ENCODE data around the gene PSEN1. TPM values are rescaled to one million over a fixed set of nuclear protein-coding genes. Genes with fewer than 3 reads are reported as not detected.

PSEN1 gene
- total RNA-seq, 1 donor: 79.6 TPM

DNA sequence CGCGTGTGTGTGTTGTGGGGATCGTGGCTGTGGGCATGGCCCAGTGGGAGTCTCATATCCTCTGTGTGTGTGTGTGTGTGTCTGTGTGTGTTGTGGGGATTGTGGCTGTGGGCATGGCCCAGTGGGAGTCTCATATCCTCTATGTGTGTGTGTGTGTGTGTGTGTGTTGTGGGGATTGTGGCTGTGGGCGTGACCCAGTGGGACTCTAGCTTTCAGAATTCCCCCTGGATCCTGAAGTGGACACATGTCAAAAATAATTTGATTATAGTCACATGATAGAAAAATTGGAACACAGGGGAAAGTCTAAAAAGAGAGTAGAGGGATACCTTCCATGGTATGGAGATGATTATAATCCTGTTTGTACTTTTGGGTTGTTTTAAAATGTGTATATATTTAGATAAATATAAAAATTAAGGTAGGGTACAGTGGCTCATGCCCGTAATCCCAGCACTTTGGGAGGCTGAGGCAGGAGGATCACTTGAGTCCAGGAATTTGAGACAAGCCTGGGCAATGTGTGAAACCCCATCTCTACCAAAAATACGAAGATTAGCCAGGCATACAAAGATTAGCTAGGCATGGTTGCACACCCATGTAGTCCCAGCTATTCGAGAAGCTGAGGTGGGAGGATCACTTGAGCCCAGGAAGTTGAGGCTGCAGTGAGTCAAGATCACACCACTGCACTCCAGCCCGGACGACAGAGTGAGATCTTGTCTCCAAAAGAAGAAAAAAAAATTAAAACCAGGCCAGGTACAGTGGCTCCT lies 112.0 kb downstream of the PSEN1 start:
- no peaks in the 10 kb centered on the region for H3K36me3 ChIP-seq (ENCODE audit: insufficient read depth, low read length)
- H3K9me3 ChIP-seq (ENCODE audit: low read depth, low read length): no peaks in the 10 kb centered on the region
- peak overlapping the region; percentile 47 for H2AFZ ChIP-seq (ENCODE audit: low read length)
- no peak overlapping the region for H3K4me3 ChIP-seq (ENCODE audit: insufficient read depth, low read length)
- no peak for TF ChIP-seq CTCF (IDR thresholded peaks at IDR 0.05; ENCODE audit: extremely low read depth, low read depth, low read length)
- H3K27ac ChIP-seq (ENCODE audit: low read depth, low read length): no peak overlapping the region
- H3K27me3 ChIP-seq (ENCODE audit: insufficient read depth, low read length): no peaks in the 10 kb centered on the region
- peak overlapping the region; percentile 89 for H3K4me2 ChIP-seq (ENCODE audit: insufficient read depth, low read length)
- peaks cover 24% of the 10 kb centered on the region for H3K4me1 ChIP-seq (ENCODE audit: insufficient read depth, low read length)
- no peaks in the 10 kb centered on the region for H3K79me2 ChIP-seq (ENCODE audit: insufficient read depth, low read length)
- no peak for DNase-seq (ENCODE audit: insufficient read length, low spot score, missing footprints)
- H4K20me1 ChIP-seq (ENCODE audit: insufficient read depth, low read length): no peaks in the 10 kb centered on the region

GRCh38 chr14:73249108-73249507 lies 112.8 kb downstream of the PSEN1 start:
- Histone ChIP-seq H3K27me3 (ENCODE audit: insufficient read depth, low read length) (no peaks in the 10 kb centered on the region), H3K27ac (ENCODE audit: low read depth, low read length) (no peak overlapping the region), H3K4me2 (ENCODE audit: insufficient read depth, low read length) (no peak overlapping the region), H3K4me1 (ENCODE audit: insufficient read depth, low read length) (peaks cover 24% of the 10 kb centered on the region), H3K9me3 (ENCODE audit: low read depth, low read length) (no peaks in the 10 kb centered on the region), H3K79me2 (ENCODE audit: insufficient read depth, low read length) (no peaks in the 10 kb centered on the region), H3K4me3 (ENCODE audit: insufficient read depth, low read length) (no peak overlapping the region), H4K20me1 (ENCODE audit: insufficient read depth, low read length) (no peaks in the 10 kb centered on the region), H2AFZ (ENCODE audit: low read length) (no peak overlapping the region), H3K36me3 (ENCODE audit: insufficient read depth, low read length) (no peaks in the 10 kb centered on the region)
- DNase-seq (ENCODE audit: insufficient read length, low spot score, missing footprints): peak; percentile 84
- TF ChIP-seq CTCF (IDR thresholded peaks at IDR 0.05; ENCODE audit: extremely low read depth, low read depth, low read length): no peak

GRCh38 chr14:73249564-73250316 lies 113.4 kb downstream of the PSEN1 start:
- Histone ChIP-seq H3K27ac (ENCODE audit: low read depth, low read length) (no peak overlapping the region), H3K4me3 (ENCODE audit: insufficient read depth, low read length) (no peak overlapping the region), H2AFZ (ENCODE audit: low read length) (no peak overlapping the region), H4K20me1 (ENCODE audit: insufficient read depth, low read length) (no peaks in the 10 kb centered on the region), H3K27me3 (ENCODE audit: insufficient read depth, low read length) (no peaks in the 10 kb centered on the region), H3K36me3 (ENCODE audit: insufficient read depth, low read length) (no peaks in the 10 kb centered on the region), H3K4me1 (ENCODE audit: insufficient read depth, low read length) (peaks cover 24% of the 10 kb centered on the region), H3K9me3 (ENCODE audit: low read depth, low read length) (no peaks in the 10 kb centered on the region), H3K4me2 (ENCODE audit: insufficient read depth, low read length) (no peak overlapping the region), H3K79me2 (ENCODE audit: insufficient read depth, low read length) (no peaks in the 10 kb centered on the region)
- peak; percentile 83 for DNase-seq (ENCODE audit: insufficient read length, low spot score, missing footprints)
- no peak for TF ChIP-seq CTCF (IDR thresholded peaks at IDR 0.05; ENCODE audit: extremely low read depth, low read depth, low read length)

DNA sequence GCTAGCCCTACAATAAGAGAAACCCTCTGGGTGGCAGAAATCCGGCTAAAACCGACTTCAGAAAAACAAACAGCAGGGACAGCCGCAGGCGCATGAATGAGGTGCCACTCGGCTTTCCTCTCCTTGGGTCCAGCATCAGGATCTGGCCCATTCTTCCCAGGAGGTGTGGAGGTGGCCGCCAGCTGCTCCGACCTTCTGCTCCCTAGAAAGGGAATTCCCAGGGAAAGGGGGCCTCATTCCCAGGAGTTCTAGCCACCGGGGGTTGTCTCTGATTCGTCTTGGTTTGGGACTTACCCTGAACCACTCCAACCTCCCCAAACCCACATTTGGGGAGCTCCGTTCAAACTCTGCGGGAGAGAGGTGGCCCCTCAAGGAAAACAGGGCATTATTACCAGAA lies 114.0 kb downstream of the PSEN1 start:
- H3K4me3 ChIP-seq (ENCODE audit: insufficient read depth, low read length): no peak overlapping the region
- no peak overlapping the region for H3K27ac ChIP-seq (ENCODE audit: low read depth, low read length)
- TF ChIP-seq CTCF (IDR thresholded peaks at IDR 0.05; ENCODE audit: extremely low read depth, low read depth, low read length): no peak
- H2AFZ ChIP-seq (ENCODE audit: low read length): no peak overlapping the region
- H3K27me3 ChIP-seq (ENCODE audit: insufficient read depth, low read length): no peaks in the 10 kb centered on the region
- H3K36me3 ChIP-seq (ENCODE audit: insufficient read depth, low read length): no peaks in the 10 kb centered on the region
- H3K9me3 ChIP-seq (ENCODE audit: low read depth, low read length): no peaks in the 10 kb centered on the region
- peaks cover 24% of the 10 kb centered on the region for H3K4me1 ChIP-seq (ENCODE audit: insufficient read depth, low read length)
- peak; percentile 87 for DNase-seq (ENCODE audit: insufficient read length, low spot score, missing footprints)
- no peaks in the 10 kb centered on the region for H4K20me1 ChIP-seq (ENCODE audit: insufficient read depth, low read length)
- H3K79me2 ChIP-seq (ENCODE audit: insufficient read depth, low read length): no peaks in the 10 kb centered on the region
- H3K4me2 ChIP-seq (ENCODE audit: insufficient read depth, low read length): no peak overlapping the region

Measured in osteoblast (primary cell).